GM19395 (cell line): ENCODE results near the gene SLC43A1.

Experiments used
- ATAC-seq: cut with Tn5 transposase; IDR thresholded peaks from one replicate; pipeline ENCODE4 v1.9.1; 2021; ENCODE audit warnings: mild to moderate bottlenecking, moderate library complexity; ENCODE audit not compliant: unreplicated experiment

SLC43A1 gene

GRCh38 chr11:57480409-57481137 lies 34.9 kb downstream of the SLC43A1 start:
- peak; percentile 37 for ATAC-seq

- no peak for ATAC-seq
These were observed 35.6 kb downstream of the SLC43A1 start for GRCh38 chr11:57479911-57480310.

GRCh38 chr11:57479021-57479663 lies 36.4 kb downstream of the SLC43A1 start:
- no peak for ATAC-seq

- no peak for ATAC-seq
These were observed 37.9 kb downstream of the SLC43A1 start for GRCh38 chr11:57477507-57478189.

GRCh38 chr11:57476757-57477506 lies 38.6 kb downstream of the SLC43A1 start:
- ATAC-seq: peak; percentile 55

GRCh38 chr11:57476047-57476756 lies 39.3 kb downstream of the SLC43A1 start:
- ATAC-seq: peak; percentile 35

- ATAC-seq: no peak
These were observed 39.8 kb downstream of the SLC43A1 start for GRCh38 chr11:57475671-57476046.

GRCh38 chr11:57475191-57475590 lies 40.3 kb downstream of the SLC43A1 start:
- no peak for ATAC-seq

GRCh38 chr11:57474803-57475115 lies 40.7 kb downstream of the SLC43A1 start:
- no peak for ATAC-seq

GRCh38 chr11:57474017-57474802 lies 41.3 kb downstream of the SLC43A1 start:
- ATAC-seq: peak; percentile 34

- no peak for ATAC-seq
These were observed 42.1 kb downstream of the SLC43A1 start for GRCh38 chr11:57473285-57473841.

- ATAC-seq: no peak
These were observed 44.0 kb downstream of the SLC43A1 start for GRCh38 chr11:57471496-57471895.

GRCh38 chr11:57469268-57469667 lies 46.2 kb downstream of the SLC43A1 start:
- ATAC-seq: no peak

- no peak for ATAC-seq
These were observed 47.2 kb downstream of the SLC43A1 start for GRCh38 chr11:57468276-57468675.

GRCh38 chr11:57467508-57468157 lies 47.9 kb downstream of the SLC43A1 start:
- no peak for ATAC-seq

GRCh38 chr11:57466680-57467079 lies 48.8 kb downstream of the SLC43A1 start:
- no peak for ATAC-seq

- no peak for ATAC-seq
These were observed 50.8 kb downstream of the SLC43A1 start for GRCh38 chr11:57464539-57465181.

- ATAC-seq: no peak
These were observed 51.6 kb downstream of the SLC43A1 start for GRCh38 chr11:57463671-57464538.
